AG09309 (cell line): ENCODE results near the gene FTL.
A peak's percentile ranks its signal among the peaks of the same experiment; 100 is the strongest.

Experiments
- DNase-seq: peaks from one replicate; pipeline ENCODE4 v3.0.0-alpha.2; 2010; ENCODE audit warnings: low read depth
- H3K4me3 ChIP-seq: 2 replicates; pipeline ENCODE4 v1.5.1; 2011; ENCODE audit warnings: mild to moderate bottlenecking, low read depth, low read length, moderate library complexity; ENCODE audit not compliant: control insufficient read depth
- TF ChIP-seq, protein P1 (sequence below): IDR thresholded peaks from 2 replicates; pipeline ENCODE4 v1.5.1; 2011; ENCODE audit warnings: mild to moderate bottlenecking, low read depth, low read length, inconsistent platforms; ENCODE audit not compliant: insufficient read depth, control insufficient read depth; ENCODE audit errors: missing control alignments

The FTL gene

DNA sequence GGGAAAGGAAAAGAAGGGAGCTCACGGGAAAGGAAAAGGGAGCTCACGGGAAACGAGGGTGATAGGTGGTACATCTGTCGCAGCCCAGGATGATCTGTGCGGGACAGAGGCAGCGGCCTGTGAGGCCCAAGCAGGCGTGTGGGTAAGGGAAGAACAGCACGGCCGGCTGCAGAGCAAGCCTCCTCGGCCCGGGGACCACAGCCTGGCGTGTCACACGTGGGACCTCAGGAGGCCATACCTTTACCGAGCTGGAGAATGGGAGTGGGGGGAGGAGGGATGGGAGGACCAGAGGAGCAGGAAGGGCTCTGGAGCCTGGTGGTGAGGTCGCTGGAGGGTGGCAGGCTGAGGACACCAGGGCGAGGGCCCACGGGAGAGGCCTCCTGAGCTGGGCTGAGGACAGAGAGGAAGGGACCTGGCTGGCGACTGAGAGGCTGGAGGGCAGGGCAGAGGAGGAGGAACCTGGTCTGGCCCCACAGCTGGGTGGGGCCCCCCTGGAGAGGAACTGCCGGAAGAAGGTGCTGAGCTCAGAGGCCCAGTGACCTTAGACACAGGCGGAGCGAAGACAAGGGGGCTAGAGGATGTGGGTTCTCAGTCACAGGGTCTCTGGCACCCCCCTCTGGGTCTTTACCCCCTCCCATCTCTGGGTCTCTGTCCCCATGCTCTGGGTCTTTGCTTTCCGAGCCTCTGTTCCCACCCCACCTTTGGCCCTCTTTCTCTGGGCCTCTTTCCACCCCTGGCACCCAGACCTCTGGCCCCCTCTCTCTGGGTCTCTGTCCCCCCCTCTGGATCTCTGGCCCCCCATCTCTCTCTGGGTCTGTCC lies 2.9 kb upstream of the FTL start:
- no peak for DNase-seq
- no peak overlapping the region for H3K4me3 ChIP-seq
- TF ChIP-seq, protein P1, sequence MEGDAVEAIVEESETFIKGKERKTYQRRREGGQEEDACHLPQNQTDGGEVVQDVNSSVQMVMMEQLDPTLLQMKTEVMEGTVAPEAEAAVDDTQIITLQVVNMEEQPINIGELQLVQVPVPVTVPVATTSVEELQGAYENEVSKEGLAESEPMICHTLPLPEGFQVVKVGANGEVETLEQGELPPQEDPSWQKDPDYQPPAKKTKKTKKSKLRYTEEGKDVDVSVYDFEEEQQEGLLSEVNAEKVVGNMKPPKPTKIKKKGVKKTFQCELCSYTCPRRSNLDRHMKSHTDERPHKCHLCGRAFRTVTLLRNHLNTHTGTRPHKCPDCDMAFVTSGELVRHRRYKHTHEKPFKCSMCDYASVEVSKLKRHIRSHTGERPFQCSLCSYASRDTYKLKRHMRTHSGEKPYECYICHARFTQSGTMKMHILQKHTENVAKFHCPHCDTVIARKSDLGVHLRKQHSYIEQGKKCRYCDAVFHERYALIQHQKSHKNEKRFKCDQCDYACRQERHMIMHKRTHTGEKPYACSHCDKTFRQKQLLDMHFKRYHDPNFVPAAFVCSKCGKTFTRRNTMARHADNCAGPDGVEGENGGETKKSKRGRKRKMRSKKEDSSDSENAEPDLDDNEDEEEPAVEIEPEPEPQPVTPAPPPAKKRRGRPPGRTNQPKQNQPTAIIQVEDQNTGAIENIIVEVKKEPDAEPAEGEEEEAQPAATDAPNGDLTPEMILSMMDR = no peak

DNA sequence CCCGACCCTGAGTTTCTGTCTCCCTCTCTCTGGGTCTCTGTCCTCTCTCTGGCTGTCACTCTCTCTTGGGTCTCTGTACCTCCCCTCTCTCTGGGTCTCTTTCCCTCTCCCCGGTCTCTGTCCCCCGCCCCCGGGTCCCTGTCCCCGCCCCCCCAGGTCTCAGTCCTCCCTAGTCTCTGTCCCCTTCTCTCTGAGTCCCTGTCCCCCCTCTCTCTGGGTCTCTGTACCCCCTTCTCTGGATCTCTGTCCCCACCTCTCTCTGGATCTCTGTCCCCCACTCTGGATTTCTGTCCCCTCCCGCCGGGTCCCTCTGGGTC lies 2.3 kb upstream of the FTL start:
- no peak overlapping the region for H3K4me3 ChIP-seq
- TF ChIP-seq, protein P1 = no peak
- no peak for DNase-seq

DNA sequence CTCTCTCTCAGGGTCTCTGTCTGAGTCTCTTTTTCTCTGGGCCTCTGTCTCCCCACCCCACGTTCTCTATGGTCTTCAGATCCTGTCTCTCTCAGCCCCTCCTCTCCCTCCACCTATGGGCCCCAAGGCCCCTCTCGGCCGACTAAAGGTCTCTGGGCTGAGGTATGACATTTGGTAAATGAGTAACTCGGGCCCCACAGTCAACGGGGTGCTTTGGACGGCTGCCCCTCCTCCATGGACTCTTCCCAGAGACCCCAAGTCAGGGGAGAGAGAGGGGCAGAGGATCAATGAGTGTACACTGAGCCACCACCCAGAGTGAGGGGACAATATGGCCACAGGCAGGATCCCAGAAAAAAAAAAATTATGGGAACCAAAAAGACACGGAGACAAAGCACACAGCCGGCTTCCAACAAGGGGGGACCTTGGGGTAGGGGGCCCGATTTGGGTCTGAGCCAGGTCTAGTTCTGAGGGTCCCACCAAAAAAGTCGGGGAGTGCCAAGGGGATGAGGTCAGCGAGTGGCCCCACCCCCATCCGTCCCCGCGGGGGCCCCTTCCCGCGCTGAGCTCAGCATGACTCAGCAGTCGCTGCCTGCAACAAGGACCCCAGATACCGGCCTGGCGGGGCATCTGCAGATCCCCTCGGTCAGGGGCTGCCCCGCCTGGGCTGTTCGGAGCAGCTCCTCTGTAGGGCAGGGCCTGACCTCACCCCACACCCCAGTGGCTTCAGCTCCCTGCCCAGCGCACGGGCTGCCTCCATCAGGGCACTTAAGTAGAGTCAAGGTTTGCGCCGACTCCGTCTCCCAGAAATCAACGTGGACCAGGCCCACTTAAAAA lies 1.5 kb upstream of the FTL start:
- DNase-seq = no peak
- TF ChIP-seq, protein P1 = no peak
- peak overlapping the region; percentile 12 for H3K4me3 ChIP-seq

DNA sequence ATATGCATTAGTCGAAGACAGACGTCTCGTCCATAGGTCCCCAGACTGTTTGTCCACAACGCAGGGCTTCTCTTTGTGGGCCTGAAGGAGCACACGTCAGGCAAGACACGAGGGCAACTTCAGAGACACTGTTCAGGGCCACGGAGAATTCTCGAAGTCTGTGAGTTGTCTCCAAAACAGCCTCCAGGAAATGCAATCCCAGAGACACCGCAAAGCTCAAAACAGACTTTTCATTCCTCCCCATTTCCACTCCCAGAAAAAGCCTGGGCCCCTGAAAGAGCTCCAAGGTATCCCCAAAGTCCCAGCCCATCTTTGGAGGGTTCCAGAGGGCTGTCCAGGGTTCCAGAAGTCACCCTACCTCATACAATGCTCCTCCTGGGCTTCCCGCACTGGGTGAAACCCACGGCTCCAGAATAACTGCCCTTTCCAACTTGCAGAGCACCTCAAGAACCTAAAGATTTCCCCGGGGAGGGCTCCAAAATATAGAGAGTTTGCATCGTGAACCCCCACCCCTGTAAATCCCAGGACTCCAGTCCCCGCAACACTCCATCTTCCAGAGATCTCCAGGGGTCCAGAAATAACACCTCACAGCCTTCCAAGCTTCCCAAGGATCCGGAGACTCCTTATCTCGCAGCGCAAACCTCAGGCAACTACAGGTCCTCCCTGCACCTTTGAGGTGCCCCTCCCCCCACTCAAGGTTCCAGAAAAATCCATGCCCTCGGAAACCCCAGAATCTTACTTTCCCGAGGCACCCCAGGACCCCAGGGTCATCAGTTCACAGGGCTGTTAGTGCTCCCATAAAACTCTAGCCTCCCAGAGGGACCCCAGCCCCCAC lies 687 bp upstream of the FTL start:
- no peak for DNase-seq
- TF ChIP-seq, protein P1 = no peak
- peak overlapping the region; percentile 17 for H3K4me3 ChIP-seq

DNA sequence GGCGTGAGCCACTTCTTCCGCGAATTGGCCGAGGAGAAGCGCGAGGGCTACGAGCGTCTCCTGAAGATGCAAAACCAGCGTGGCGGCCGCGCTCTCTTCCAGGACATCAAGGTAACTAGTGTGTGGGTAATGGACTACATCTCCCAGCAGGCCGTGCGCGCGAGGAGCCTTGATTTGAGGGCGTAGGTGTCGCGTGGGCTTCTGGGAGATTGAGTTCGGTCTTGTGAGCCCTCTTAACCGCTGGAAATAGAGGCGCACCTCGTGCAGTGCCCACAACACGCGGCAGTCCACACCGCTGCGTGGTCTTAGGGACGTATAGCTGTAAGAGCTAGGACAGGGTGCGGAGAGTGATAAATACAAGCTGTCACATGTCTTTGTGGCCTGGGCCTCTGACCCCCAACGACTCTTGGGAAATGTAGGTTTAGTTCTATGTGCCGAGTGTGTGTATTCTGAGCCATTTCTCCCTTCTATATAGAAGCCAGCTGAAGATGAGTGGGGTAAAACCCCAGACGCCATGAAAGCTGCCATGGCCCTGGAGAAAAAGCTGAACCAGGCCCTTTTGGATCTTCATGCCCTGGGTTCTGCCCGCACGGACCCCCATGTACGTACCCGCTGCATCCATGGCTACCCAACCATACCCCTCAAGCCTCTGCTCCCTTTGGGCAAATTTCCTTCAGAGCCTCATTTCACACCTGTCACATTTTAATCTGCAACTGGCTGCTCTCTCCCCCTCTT lies 864 bp downstream of the FTL start:
- TF ChIP-seq, protein P1 = no peak
- peak overlapping the region; percentile 75 for H3K4me3 ChIP-seq
- no peak for DNase-seq
